HS-27A (cell line): ENCODE results near the gene TMEM117.

ENCODE experiments used
- DNase-seq: peaks from one replicate; pipeline ENCODE4 v3.0.0-alpha.2; 2012; ENCODE audit warnings: low read depth, missing footprints

TMEM117 gene

DNA sequence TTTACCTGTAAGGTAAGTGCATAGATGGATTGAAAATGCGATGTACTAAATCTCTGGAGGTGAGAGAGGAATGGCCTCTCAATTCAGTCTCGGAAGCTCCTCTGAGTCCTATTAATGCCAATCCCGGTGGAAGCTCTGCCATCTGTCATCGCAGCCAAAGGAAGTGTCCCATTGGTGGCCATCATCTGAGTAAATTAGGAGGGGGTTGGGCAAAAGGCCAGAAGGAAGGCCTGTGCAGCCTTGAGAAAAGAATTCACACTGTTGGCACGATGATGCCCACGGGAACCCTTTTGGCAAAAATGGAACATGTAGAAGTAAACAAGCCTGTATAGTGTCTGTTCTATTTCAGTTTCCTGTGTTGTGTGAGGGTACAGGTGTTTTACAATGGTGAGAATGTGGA is 545.5 kb downstream of the TMEM117 start:
- DNase-seq, result no peak

GRCh38 chr12:44384136-44384535 is 548.3 kb downstream of the TMEM117 start:
- DNase-seq, result no peak

GRCh38 chr12:44385964-44386363 is 550.1 kb downstream of the TMEM117 start:
- DNase-seq, result no peak

- DNase-seq, result no peak
Observed at GRCh38 chr12:44387581-44387980, 551.7 kb downstream of the TMEM117 start.

- DNase-seq, result no peak
Observed at GRCh38 chr12:44389038-44389437, 553.2 kb downstream of the TMEM117 start.

GRCh38 chr12:44389896-44390295 is 554.0 kb downstream of the TMEM117 start:
- DNase-seq, result no peak

DNA sequence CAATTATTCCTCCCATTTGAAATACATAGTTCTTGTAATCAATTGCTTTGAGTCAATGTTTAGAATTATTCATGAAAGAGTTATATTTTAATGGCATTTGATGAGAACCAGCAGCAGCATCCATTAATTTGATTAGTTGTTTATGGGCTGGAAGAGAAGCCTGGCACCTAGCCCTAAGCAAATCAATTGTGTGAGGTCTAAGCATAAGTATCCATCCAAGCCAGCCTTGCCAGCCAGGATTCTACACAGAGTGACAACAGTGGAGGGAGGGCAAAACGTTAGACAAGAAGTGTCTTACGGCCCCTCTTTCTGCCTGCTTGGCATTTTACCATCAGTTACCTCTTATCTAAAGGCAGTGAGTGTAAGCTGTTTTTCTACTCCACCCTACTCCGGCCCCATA is 561.8 kb downstream of the TMEM117 start:
- no peak for DNase-seq

- DNase-seq, result no peak
Observed at GRCh38 chr12:44403185-44403584, 567.3 kb downstream of the TMEM117 start.

DNA sequence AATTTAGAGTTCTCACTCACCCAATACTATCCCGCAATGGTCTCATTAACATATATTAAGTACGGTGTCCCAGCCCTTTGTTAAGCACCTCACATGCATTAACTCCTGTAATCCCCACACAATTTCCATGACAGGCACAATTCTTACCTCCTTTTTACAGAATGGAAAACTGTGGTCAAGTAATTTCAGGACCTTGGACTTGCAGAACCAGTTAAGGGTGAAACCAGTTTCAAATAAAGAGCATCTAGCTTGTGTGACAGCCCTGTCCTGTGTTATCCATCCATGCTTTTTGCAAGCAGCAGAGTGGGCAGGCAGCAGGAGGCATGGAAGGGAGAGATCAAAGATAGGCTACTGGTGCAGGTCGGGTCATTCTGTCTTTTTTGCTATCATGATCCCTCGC is 569.4 kb downstream of the TMEM117 start:
- no peak for DNase-seq

DNA sequence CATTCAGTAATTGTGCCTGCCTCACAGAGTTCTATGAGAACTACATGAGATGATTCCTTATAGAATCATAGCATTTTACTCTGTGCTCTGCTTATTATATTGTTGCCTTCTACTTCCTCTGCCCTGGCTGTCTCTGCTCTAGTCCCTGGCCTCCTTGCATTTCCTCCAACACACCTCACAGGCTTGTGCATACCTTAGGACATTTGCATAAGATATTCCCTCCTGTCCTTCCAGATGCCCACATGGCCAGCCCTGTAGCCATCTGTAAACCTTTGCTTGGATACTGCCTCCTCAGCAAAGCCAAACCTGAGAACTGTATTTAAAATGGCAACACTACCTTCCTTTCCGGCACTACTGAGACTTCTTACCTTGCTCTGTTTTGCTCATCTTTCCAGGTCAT is 586.7 kb downstream of the TMEM117 start:
- no peak for DNase-seq

- DNase-seq, result no peak
Observed at GRCh38 chr12:44428825-44429224, 592.9 kb downstream of the TMEM117 start.

DNA sequence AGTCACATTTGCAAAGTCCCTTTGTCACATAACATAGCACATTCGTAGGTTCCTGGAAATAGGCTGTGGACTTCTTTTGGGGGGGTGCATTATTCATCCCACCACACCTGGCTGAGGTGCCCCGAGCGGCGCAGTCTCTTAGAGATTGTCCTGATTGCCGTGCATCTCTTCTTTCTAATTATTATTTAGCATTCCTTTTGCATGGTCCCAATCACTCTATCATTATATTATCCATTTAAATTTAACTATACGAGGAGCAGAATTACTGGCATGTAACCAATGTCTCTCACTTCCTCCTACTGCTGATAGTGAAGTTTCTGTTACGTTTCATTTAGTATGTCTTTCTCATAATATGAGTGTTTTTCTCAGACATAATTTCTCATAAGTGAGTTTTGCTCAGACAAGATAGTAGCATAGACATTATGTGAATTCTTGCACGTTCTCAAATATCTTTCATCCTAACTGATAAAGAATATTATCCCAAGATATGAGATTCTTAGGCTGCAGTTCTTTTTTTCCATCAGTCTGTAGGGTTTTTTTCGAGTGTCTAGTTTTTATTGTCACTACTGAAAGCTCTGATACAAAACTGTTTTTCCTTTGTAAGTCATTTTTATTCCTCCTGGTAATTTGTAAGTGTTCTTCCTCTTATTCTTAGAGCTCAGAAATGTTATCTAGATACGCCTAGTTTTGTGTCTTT is 595.9 kb downstream of the TMEM117 start:
- DNase-seq, result no peak

DNA sequence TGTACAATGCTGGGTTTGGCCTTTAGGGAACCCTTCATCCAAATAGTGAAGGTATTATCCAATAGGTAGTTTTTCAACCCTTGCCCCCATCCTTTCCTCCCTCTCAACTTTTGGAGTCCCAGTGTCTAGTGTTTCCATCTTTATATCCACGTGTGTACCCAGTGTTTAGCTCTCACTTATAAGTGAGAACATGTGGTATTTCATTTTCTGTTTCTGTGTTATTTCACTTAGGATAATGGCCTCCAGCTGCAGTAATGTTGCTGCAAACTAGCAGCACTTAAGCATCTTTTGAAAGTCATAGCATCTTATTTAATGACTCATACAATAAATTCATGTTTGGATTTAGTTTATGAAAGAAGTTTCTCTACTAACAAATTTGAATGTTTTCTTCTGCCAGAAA is 597.8 kb downstream of the TMEM117 start:
- DNase-seq, result no peak

GRCh38 chr12:44436756-44437155 is 600.9 kb downstream of the TMEM117 start:
- DNase-seq, result no peak
